Astrocyte of the spinal cord (primary cell): ENCODE results near the gene BRD2.
A peak's percentile ranks its signal among the peaks of the same experiment; 100 is the strongest.

ENCODE experiments used
- DNase-seq: peaks from one replicate; pipeline ENCODE4 v3.0.0; 2011; ENCODE audit warnings: low read depth, low spot score
- H3K4me3 ChIP-seq: 2 replicates; pipeline ENCODE4 v1.5.1; 2011; ENCODE audit warnings: low read depth, mild to moderate bottlenecking, low read length, moderate library complexity
- in situ Hi-C: cut with HindIII; loops from 2 replicates; pipeline ENCODE4 v1.10.0; 2017; ENCODE audit warnings: low sequenced_read_pairs
- TF ChIP-seq, protein P1 (sequence below): IDR thresholded peaks from 2 replicates; pipeline ENCODE4 v1.5.1; 2012; ENCODE audit warnings: low read depth, mild to moderate bottlenecking, low read length, inconsistent platforms

The BRD2 gene

DNA sequence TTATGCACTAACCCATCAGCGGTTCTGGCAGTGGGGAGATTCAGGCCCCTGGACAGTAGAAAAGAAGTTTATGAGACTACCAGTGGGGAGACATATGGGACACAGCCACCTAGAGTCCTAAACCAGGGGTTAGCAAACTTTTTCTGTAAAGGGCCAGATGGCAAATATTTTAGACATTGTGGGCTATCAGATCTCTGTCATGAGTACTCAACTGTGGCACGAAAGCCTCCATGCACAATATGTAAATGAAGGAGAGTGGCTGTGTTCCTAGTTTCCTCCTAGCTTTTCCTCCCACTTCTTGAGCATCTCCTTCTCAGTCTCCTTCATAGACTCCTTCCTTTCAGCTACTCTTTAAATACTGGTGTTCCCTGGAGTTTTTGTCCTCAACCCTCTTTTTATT, 12.2 kb upstream of the BRD2 start:
- in situ Hi-C loops: no loop called here
- TF ChIP-seq, protein P1, sequence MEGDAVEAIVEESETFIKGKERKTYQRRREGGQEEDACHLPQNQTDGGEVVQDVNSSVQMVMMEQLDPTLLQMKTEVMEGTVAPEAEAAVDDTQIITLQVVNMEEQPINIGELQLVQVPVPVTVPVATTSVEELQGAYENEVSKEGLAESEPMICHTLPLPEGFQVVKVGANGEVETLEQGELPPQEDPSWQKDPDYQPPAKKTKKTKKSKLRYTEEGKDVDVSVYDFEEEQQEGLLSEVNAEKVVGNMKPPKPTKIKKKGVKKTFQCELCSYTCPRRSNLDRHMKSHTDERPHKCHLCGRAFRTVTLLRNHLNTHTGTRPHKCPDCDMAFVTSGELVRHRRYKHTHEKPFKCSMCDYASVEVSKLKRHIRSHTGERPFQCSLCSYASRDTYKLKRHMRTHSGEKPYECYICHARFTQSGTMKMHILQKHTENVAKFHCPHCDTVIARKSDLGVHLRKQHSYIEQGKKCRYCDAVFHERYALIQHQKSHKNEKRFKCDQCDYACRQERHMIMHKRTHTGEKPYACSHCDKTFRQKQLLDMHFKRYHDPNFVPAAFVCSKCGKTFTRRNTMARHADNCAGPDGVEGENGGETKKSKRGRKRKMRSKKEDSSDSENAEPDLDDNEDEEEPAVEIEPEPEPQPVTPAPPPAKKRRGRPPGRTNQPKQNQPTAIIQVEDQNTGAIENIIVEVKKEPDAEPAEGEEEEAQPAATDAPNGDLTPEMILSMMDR: no peak

DNA sequence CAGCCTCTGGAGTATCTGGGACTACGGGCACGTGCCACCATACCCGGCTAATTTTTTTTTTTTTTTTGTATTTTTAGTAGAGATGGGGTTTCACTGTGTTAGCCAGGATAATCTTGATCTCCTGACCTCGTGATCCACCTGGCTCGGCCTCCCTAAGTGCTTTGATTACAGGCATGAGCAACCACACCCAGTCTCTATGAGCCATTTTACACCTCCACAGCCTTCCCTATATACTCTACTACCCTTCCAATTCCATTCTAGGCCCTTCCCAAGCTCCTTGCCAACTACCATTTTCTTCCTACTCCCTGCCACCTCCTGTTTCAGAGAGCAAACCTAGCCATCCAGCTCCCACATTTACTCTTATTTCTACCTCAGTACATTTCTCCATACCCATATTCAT, 7.8 kb upstream of the BRD2 start:
- TF ChIP-seq, protein P1: no peak
- DNase-seq: no peak
- in situ Hi-C loops: no loop called here
- H3K4me3 ChIP-seq: no peak overlapping the region

More for the DNA sequence above, 12.2 kb upstream of the BRD2 start:
- DNase-seq: no peak
- H3K4me3 ChIP-seq: no peak overlapping the region

DNA sequence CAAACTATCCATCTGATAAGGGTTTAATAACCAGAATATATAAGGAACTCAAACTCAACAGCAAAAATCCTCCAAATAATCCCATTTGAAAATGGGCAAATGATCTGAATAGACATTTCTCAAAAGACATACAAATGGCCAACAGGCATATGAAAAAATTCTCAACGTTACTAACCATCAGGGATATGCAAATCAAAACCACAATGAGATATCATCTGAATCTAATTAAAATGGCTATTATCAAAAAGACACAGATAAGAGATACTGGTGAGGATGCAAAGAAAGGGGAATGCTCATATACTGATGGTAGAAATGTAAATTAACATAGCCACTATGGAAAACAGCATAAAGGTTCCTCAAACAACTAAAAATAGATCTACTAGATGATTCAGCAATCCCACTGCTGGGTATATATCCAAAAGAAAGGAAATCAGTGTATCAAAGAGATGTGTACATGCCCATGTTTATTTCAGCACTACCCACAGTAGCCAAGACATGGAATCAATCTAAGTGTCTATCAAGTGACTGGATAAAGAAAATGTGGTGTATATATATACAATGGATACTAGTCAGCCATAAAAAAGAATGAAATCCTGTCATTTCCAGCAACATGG, 6.1 kb upstream of the BRD2 start:
- no peak for DNase-seq
- H3K4me3 ChIP-seq: no peak overlapping the region
- in situ Hi-C loops: no loop called here
- TF ChIP-seq, protein P1: no peak

DNA sequence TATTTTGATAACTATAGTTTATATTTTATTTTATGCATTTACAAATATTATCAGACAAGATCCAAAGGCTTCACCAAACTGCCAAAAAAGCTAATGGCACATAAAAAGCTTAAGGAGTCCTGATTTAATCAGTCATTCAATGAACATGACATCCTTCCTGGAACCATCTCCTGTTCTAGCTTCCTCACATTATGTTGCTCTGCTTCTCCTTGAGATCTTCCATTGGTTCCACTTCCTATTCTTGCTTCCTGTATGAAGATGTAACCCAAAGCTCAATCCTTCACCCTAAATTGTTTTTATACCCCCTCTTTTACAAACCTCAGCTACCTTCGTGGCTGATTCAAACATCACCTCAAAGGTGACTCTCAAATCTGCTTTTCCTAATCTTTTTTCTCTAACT, 4.5 kb upstream of the BRD2 start:
- no peak overlapping the region for H3K4me3 ChIP-seq
- TF ChIP-seq, protein P1: no peak
- in situ Hi-C loops: no loop called here
- DNase-seq: no peak

GRCh38 chr6:32964776-32965175, 3.6 kb upstream of the BRD2 start:
- in situ Hi-C loops: no loop called here
- TF ChIP-seq, protein P1: no peak
- H3K4me3 ChIP-seq: no peak overlapping the region
- DNase-seq: no peak

DNA sequence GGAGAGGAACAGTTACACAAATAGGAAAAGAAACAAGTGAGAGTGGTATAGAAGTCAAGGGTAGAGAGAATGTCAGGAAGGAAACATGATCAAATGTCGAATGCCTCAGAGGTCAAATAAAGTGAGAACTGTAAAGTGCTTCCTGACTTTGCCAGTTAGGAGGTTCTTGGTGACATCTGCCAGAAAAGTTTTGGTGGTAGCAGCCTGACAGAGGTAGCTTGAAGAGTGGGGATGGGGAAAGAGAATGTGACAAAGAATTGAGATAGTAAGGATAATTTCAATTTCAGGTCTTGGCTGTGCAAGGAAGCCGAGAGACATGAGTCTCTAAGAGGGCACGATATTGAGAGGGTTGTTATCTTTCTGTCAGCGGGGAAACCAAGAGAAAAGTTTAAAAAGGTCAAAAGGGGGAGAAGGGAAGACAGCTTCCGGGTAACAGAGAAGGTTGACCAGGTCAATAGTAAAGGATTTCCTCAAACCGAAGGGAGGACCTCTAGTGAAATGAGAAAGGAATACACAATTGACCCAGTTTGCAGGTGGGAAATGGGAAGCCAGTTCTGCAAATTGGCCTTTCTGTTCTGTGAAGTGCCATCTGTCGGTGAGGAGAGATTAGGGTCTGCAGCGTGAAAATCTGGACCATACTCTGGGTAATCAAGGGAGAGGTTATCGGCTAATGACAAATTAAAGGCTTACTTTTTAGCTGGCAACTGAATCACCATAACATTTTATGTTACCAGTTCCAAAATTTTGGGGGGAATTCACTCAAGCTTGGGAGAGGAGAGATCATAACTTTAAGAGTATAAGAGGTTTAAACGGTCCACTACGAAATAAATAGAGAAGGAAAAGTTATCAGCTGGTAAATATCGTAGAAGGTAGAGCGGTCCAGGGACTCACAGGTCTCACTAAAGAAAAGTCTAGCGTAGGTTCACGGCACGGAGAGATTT, 973 bp upstream of the BRD2 start:
- in situ Hi-C loops: no loop called here
- TF ChIP-seq, protein P1: peak; percentile 72
- H3K4me3 ChIP-seq: peak overlapping the region; percentile 94
- DNase-seq: peak; percentile 49
